ENCODE results near the gene IL3. TPM values are rescaled to one million over a fixed set of nuclear protein-coding genes. Genes with fewer than 3 reads are reported as not detected.

IL3 gene
- total RNA-seq, 1 donor from 2014 or later, result not detected

- no peak for TF ChIP-seq CTCF (IDR thresholded peaks at IDR 0.05; ENCODE audit: unreplicated experiment)
- Mint-ChIP-seq H3K4me3 (ENCODE audit: unreplicated experiment) (no peak overlapping the region), H3K27me3 (ENCODE audit: unreplicated experiment) (peaks cover 8% of the 10 kb centered on the region), H3K4me1 (ENCODE audit: unreplicated experiment) (peaks cover 3% of the 10 kb centered on the region), H3K36me3 (ENCODE audit: low read depth, unreplicated experiment) (no peaks in the 10 kb centered on the region), H3K9me3 (ENCODE audit: unreplicated experiment) (no peaks in the 10 kb centered on the region), H3K27ac (ENCODE audit: unreplicated experiment) (no peak overlapping the region)
- DNase-seq (ENCODE audit: low spot score), result no peak
These were observed 14.6 kb downstream of the IL3 start for GRCh38 chr5:132074772-132075718.

- TF ChIP-seq CTCF (IDR thresholded peaks at IDR 0.05; ENCODE audit: unreplicated experiment), result no peak
- Mint-ChIP-seq H3K9me3 (ENCODE audit: unreplicated experiment) (no peaks in the 10 kb centered on the region), H3K4me3 (ENCODE audit: unreplicated experiment) (no peak overlapping the region), H3K27ac (ENCODE audit: unreplicated experiment) (no peak overlapping the region), H3K36me3 (ENCODE audit: low read depth, unreplicated experiment) (no peaks in the 10 kb centered on the region), H3K4me1 (ENCODE audit: unreplicated experiment) (peaks cover 3% of the 10 kb centered on the region), H3K27me3 (ENCODE audit: unreplicated experiment) (peaks cover 8% of the 10 kb centered on the region)
- no peak for DNase-seq (ENCODE audit: low spot score)
These were observed 15.2 kb downstream of the IL3 start for GRCh38 chr5:132075719-132076077.

- no peaks in the 10 kb centered on the region for H3K9me3 Mint-ChIP-seq (ENCODE audit: unreplicated experiment)
- H3K4me3 Mint-ChIP-seq (ENCODE audit: unreplicated experiment), result no peak overlapping the region
- DNase-seq (ENCODE audit: low spot score), result no peak
- H3K36me3 Mint-ChIP-seq (ENCODE audit: low read depth, unreplicated experiment), result no peaks in the 10 kb centered on the region
- no peaks in the 10 kb centered on the region for H3K4me1 Mint-ChIP-seq (ENCODE audit: unreplicated experiment)
- H3K27me3 Mint-ChIP-seq (ENCODE audit: unreplicated experiment), result peaks cover 8% of the 10 kb centered on the region
- no peak overlapping the region for H3K27ac Mint-ChIP-seq (ENCODE audit: unreplicated experiment)
- TF ChIP-seq CTCF (IDR thresholded peaks at IDR 0.05; ENCODE audit: unreplicated experiment), result no peak
These were observed 15.9 kb downstream of the IL3 start for GRCh38 chr5:132076202-132076830.

- Mint-ChIP-seq H3K4me3 (ENCODE audit: unreplicated experiment) (no peak overlapping the region), H3K9me3 (ENCODE audit: unreplicated experiment) (no peaks in the 10 kb centered on the region), H3K27ac (ENCODE audit: unreplicated experiment) (no peak overlapping the region), H3K27me3 (ENCODE audit: unreplicated experiment) (peaks cover 8% of the 10 kb centered on the region), H3K36me3 (ENCODE audit: low read depth, unreplicated experiment) (no peaks in the 10 kb centered on the region), H3K4me1 (ENCODE audit: unreplicated experiment) (no peaks in the 10 kb centered on the region)
- no peak for TF ChIP-seq CTCF (IDR thresholded peaks at IDR 0.05; ENCODE audit: unreplicated experiment)
- no peak for DNase-seq (ENCODE audit: low spot score)
These were observed 16.5 kb downstream of the IL3 start for GRCh38 chr5:132076983-132077382.

- Mint-ChIP-seq H3K36me3 (ENCODE audit: low read depth, unreplicated experiment) (no peaks in the 10 kb centered on the region), H3K4me1 (ENCODE audit: unreplicated experiment) (no peaks in the 10 kb centered on the region), H3K27ac (ENCODE audit: unreplicated experiment) (no peak overlapping the region), H3K27me3 (ENCODE audit: unreplicated experiment) (peaks cover 7% of the 10 kb centered on the region), H3K4me3 (ENCODE audit: unreplicated experiment) (no peak overlapping the region), H3K9me3 (ENCODE audit: unreplicated experiment) (no peaks in the 10 kb centered on the region)
- no peak for DNase-seq (ENCODE audit: low spot score)
- no peak for TF ChIP-seq CTCF (IDR thresholded peaks at IDR 0.05; ENCODE audit: unreplicated experiment)
These were observed 18.6 kb downstream of the IL3 start for GRCh38 chr5:132079081-132079480.
